Measurements from ENCODE around the gene PDE3A. TPM values are rescaled to one million over a fixed set of nuclear protein-coding genes. Genes with fewer than 3 reads are reported as not detected.

Gene PDE3A
- total RNA-seq, 1 experiment from 2014 or later: 2.8 TPM

- no peak for TF ChIP-seq ZNF281 (CRISPR knock-in tag; IDR thresholded peaks at IDR 0.05)
- no peak for TF ChIP-seq MYBL2 (CRISPR knock-in tag; IDR thresholded peaks at IDR 0.05)
- no peak for TF ChIP-seq FOXK1 (CRISPR knock-in tag; IDR thresholded peaks at IDR 0.05)
- no peak for TF ChIP-seq CREM (CRISPR knock-in tag; IDR thresholded peaks at IDR 0.05)
- no peak for TF ChIP-seq KAT7 (CRISPR knock-in tag; IDR thresholded peaks at IDR 0.05; ENCODE audit: borderline replicate concordance)
- TF ChIP-seq ETV6 (CRISPR knock-in tag; IDR thresholded peaks at IDR 0.05): no peak
- TF ChIP-seq EMX1 (CRISPR knock-in tag; IDR thresholded peaks at IDR 0.05): no peak
- TF ChIP-seq E2F4 (CRISPR knock-in tag; IDR thresholded peaks at IDR 0.05; ENCODE audit: borderline replicate concordance, low read depth): no peak
- no peak for TF ChIP-seq TEAD4 (CRISPR knock-in tag; IDR thresholded peaks at IDR 0.05)
Observed at GRCh38 chr12:20483776-20484175, 115.4 kb downstream of the PDE3A start (continued).

- no peak for TF ChIP-seq STAT6 (CRISPR knock-in tag; conservative IDR thresholded peaks at IDR 0.05; ENCODE audit: low read depth)
- no peak for TF ChIP-seq NR1H2 (CRISPR knock-in tag; IDR thresholded peaks at IDR 0.05)
- no peak for TF ChIP-seq SOX15 (CRISPR knock-in tag; IDR thresholded peaks at IDR 0.05)
- TF ChIP-seq ZNF396 (CRISPR knock-in tag; IDR thresholded peaks at IDR 0.05; ENCODE audit: borderline replicate concordance): no peak
- TF ChIP-seq ESRRA (CRISPR knock-in tag; IDR thresholded peaks at IDR 0.05; ENCODE audit: borderline replicate concordance): no peak
- no peak for TF ChIP-seq USF2 (CRISPR knock-in tag; IDR thresholded peaks at IDR 0.05)
- TF ChIP-seq SMAD3 (CRISPR knock-in tag; IDR thresholded peaks at IDR 0.05; ENCODE audit: borderline replicate concordance): no peak
- no peak for TF ChIP-seq USF1 (CRISPR knock-in tag; IDR thresholded peaks at IDR 0.05)
- TF ChIP-seq EMX1 (CRISPR knock-in tag; IDR thresholded peaks at IDR 0.05): no peak
- no peak for TF ChIP-seq FOXK1 (CRISPR knock-in tag; IDR thresholded peaks at IDR 0.05)
- TF ChIP-seq PRDM15 (CRISPR knock-in tag; IDR thresholded peaks at IDR 0.05): no peak
- TF ChIP-seq TEAD4 (CRISPR knock-in tag; IDR thresholded peaks at IDR 0.05): no peak
- no peak for TF ChIP-seq ERG (CRISPR knock-in tag; IDR thresholded peaks at IDR 0.05)
- TF ChIP-seq MXD4 (CRISPR knock-in tag; IDR thresholded peaks at IDR 0.05; ENCODE audit: borderline replicate concordance): no peak
- no peak for TF ChIP-seq ATF3 (CRISPR knock-in tag; conservative IDR thresholded peaks at IDR 0.05)
- TF ChIP-seq RELA (CRISPR knock-in tag; IDR thresholded peaks at IDR 0.05; ENCODE audit: borderline replicate concordance): no peak
- TF ChIP-seq ZNF671 (CRISPR knock-in tag; IDR thresholded peaks at IDR 0.05): no peak
- no peak for TF ChIP-seq KAT7 (CRISPR knock-in tag; IDR thresholded peaks at IDR 0.05; ENCODE audit: borderline replicate concordance)
- Mint-ChIP-seq H3K36me3 (no peaks in the 10 kb centered on the region), H3K4me1 (peaks cover 12% of the 10 kb centered on the region), H3K27me3 (ENCODE audit: low read depth) (no peaks in the 10 kb centered on the region), H3K27ac (peak overlapping the region; percentile 50; the same call in 1 of the 2 replicates), H3K9me3 (peaks cover 2% of the 10 kb centered on the region; the same call in 1 of the 2 replicates), H3K4me3 (no peak overlapping the region)
- ChIA-PET POLR2A (no interaction called here), CTCF (no interaction called here)
- ATAC-seq (peak; percentile 70), DNase-seq (ENCODE audit: low spot score) (no peak)
Observed at GRCh38 chr12:20486233-20486632, 117.9 kb downstream of the PDE3A start.
